CD14-positive monocyte (primary cell): ENCODE measurements around the gene TGFB2. TPM values are rescaled to one million over a fixed set of nuclear protein-coding genes. Genes with fewer than 3 reads are reported as not detected.

Experiments
- DNase-seq, 3 donors: peaks; one replicate each; pipeline ENCODE4 v3.0.0-alpha.2; 2011 to 2022
- H2AFZ ChIP-seq: 2 replicates; pipeline ENCODE4 v1.6.0; 2012; ENCODE audit warnings: mild to moderate bottlenecking, low read depth, low read length, inconsistent platforms; ENCODE audit not compliant: insufficient read depth, poor library complexity, severe bottlenecking
- H3K27ac ChIP-seq, 2 donors: 1 replicate in 1 of 2; 2 replicates in 1 of 2; pipeline ENCODE4 v1.5.1; 2012 to 2013; ENCODE audit warnings: low read length in 2 of 2, control low read depth in 1 of 2, inconsistent platforms in 1 of 2, low read depth in 1 of 2, mild to moderate bottlenecking in 1 of 2
- H3K27me3 ChIP-seq, 2 donors: one replicate each; pipeline versions ENCODE4 v1.6.0 to v1.6.1; 2011 to 2013; ENCODE audit warnings: low read length in 2 of 2; ENCODE audit not compliant: control insufficient read depth in 2 of 2, insufficient read depth in 2 of 2
- H3K36me3 ChIP-seq, 2 donors: replicated peaks in 1 of 2; 1 replicate in 1 of 2; 2 replicates in 1 of 2; pipeline versions ENCODE4 v1.5.1 to v1.6.1; 2012 to 2013; ENCODE audit warnings: low read length in 2 of 2, control low read depth in 1 of 2, inconsistent platforms in 1 of 2, mild to moderate bottlenecking in 1 of 2; ENCODE audit not compliant: insufficient read depth in 2 of 2, control insufficient read depth in 1 of 2
- H3K4me1 ChIP-seq, 2 donors: 1 replicate in 1 of 2; 2 replicates in 1 of 2; pipeline versions ENCODE4 v1.5.1 to v1.6.1; 2012 to 2013; ENCODE audit warnings: low read length in 2 of 2, control low read depth in 1 of 2, inconsistent platforms in 1 of 2, mild to moderate bottlenecking in 1 of 2, moderate library complexity in 1 of 2; ENCODE audit not compliant: insufficient read depth in 2 of 2, control insufficient read depth in 1 of 2
- H3K4me2 ChIP-seq: replicated peaks from 2 replicates; pipeline ENCODE3; 2012; ENCODE audit warnings: low read length, moderate library complexity, mild to moderate bottlenecking; ENCODE audit not compliant: poor library complexity, severe bottlenecking; ENCODE audit errors: extremely low read depth
- H3K4me3 ChIP-seq, 3 experiments: fragments of 200-600 bp in 1 of 3; sonication (generic) in 1 of 3; replicated peaks in 1 of 3; 1 replicate in 2 of 3; 2 replicates in 1 of 3; pipeline ENCODE4 v1.5.1; 2011 to 2013; ENCODE audit warnings: low read length in 3 of 3, mild to moderate bottlenecking in 3 of 3, control low read depth in 2 of 3, low read depth in 2 of 3, inconsistent platforms in 1 of 3, moderate library complexity in 1 of 3
- H3K79me2 ChIP-seq: 2 replicates; pipeline ENCODE4 v1.6.0; 2012; ENCODE audit warnings: mild to moderate bottlenecking, control low read depth, inconsistent platforms, low read length, moderate library complexity; ENCODE audit not compliant: insufficient read depth
- H3K9ac ChIP-seq: 2 replicates; pipeline ENCODE4 v1.6.0; 2017; ENCODE audit warnings: low read length, mild to moderate bottlenecking; ENCODE audit not compliant: insufficient read depth, poor library complexity, severe bottlenecking
- H3K9me3 ChIP-seq, 2 donors: replicated peaks in 1 of 2; 1 replicate in 1 of 2; 2 replicates in 1 of 2; pipeline versions ENCODE4 v1.5.1 to v1.6.1; 2012 to 2013; ENCODE audit warnings: low read length in 2 of 2, control low read depth in 1 of 2; ENCODE audit not compliant: control insufficient read depth in 1 of 2, insufficient read depth in 1 of 2
- H4K20me1 ChIP-seq: 2 replicates; pipeline ENCODE4 v1.6.0; 2012; ENCODE audit warnings: mild to moderate bottlenecking, low read length, control low read depth, moderate library complexity; ENCODE audit not compliant: insufficient read depth
- H3K27ac Mint-ChIP-seq, 7 donors: one replicate each; pipeline ENCODE4 v1.8.0; 2020; ENCODE audit warnings: mild to moderate bottlenecking in 7 of 7, mixed read lengths in 7 of 7, moderate library complexity in 6 of 7, inconsistent platforms in 2 of 7
- H3K27me3 Mint-ChIP-seq, 3 donors: one replicate each; pipeline ENCODE4 v1.8.0; 2021 to 2022; ENCODE audit warnings: low read depth in 3 of 3, mild to moderate bottlenecking in 3 of 3, mixed read lengths in 3 of 3, moderate library complexity in 3 of 3, inconsistent platforms in 1 of 3
- H3K36me3 Mint-ChIP-seq, 2 donors: one replicate each; pipeline ENCODE4 v1.8.0; 2020; ENCODE audit warnings: mixed read lengths in 2 of 2, inconsistent platforms in 1 of 2, mild to moderate bottlenecking in 1 of 2
- H3K4me1 Mint-ChIP-seq: one replicate; pipeline ENCODE4 v1.8.0; 2020; ENCODE audit warnings: mild to moderate bottlenecking, mixed read lengths
- H3K4me3 Mint-ChIP-seq, 2 donors: one replicate each; pipeline ENCODE4 v1.8.0; 2020; ENCODE audit warnings: mild to moderate bottlenecking in 2 of 2, mixed read lengths in 2 of 2, moderate library complexity in 1 of 2
- H3K9me3 Mint-ChIP-seq, 7 donors: one replicate each; pipeline ENCODE4 v1.8.0; 2020 to 2022; ENCODE audit warnings: mixed read lengths in 7 of 7, mild to moderate bottlenecking in 6 of 7, moderate library complexity in 6 of 7, inconsistent platforms in 2 of 7
- CTCF ChIP-seq: fragments of 200-600 bp; IDR thresholded peaks from one replicate; pipeline ENCODE4 v1.8.0; 2022; ENCODE audit warnings: antibody characterized with exemption, mild to moderate bottlenecking
- WGBS: methylation state at CpG from one replicate; pipeline ENCODE4 v1.1.5; 2013; ENCODE audit warnings: missing lambda C conversion rate; ENCODE audit not compliant: insufficient coverage; 5-methylcytosine and 5-hydroxymethylcytosine counted together
- intact Hi-C, 2 donors: fragments of 100-400 bp; cut with micrococcal nuclease; formaldehyde crosslinking; loops; one replicate each; pipeline versions ENCODE4 v1.15.0 to v1.15.1; 2023
- polyA plus RNA-seq, 3 donors: library from polyadenylated mRNA; depleted of rRNA in 1 of 3; unstranded in 2 of 3; stranded (reverse) in 1 of 3; fragments of 300-500 nt in 2 of 3; fragments of >200 nt in 1 of 3; fragmentation: Illumina TruSeq in 2 of 3; gene quantifications; 1 replicate in 2 of 3; 2 replicates in 1 of 3; pipeline ENCODE4 v1.2.3, GENCODE V29; 2012 to 2021

The TGFB2 gene
- polyA plus RNA-seq, 3 donors, result 0.01 TPM; not detected in 2

GRCh38 chr1:218459878-218460711, 115.0 kb downstream of the TGFB2 start:
- TF ChIP-seq CTCF, result no peak
- no peak overlapping the region for H3K4me2 ChIP-seq
- peaks cover 39% of the 10 kb centered on the region for H3K4me1 Mint-ChIP-seq
- H3K9ac ChIP-seq, result no peak overlapping the region
- H3K4me3 Mint-ChIP-seq, result peak overlapping the region in 1 of 2 donors; percentile 52
- no peaks in the 10 kb centered on the region for H3K36me3 Mint-ChIP-seq
- no peaks in the 10 kb centered on the region for H3K79me2 ChIP-seq
- 74% methylated on average over 3 of the region's 6 CpGs for WGBS
- H3K27me3 ChIP-seq, result no peaks in the 10 kb centered on the region
- H3K27ac Mint-ChIP-seq, result peak overlapping the region in 5 of 7 donors; percentile 28 to 58 (median 42)
- no peaks in the 10 kb centered on the region for H3K36me3 ChIP-seq
- H4K20me1 ChIP-seq, result no peaks in the 10 kb centered on the region
- intact Hi-C loops, result no loop called here
- H3K9me3 ChIP-seq, result no peaks in the 10 kb centered on the region
- peaks cover 0 to 5% (median 0%) of the 10 kb centered on the region in 7 donors for H3K9me3 Mint-ChIP-seq
- H2AFZ ChIP-seq, result no peak overlapping the region
- H3K4me1 ChIP-seq, result peaks cover 31 to 42% of the 10 kb centered on the region in 2 donors
- H3K27ac ChIP-seq, result no peak overlapping the region
- peak in 2 of 3 donors; percentile 11 to 45 for DNase-seq
- H3K4me3 ChIP-seq, result no peak overlapping the region
- peaks cover 2% of the 10 kb centered on the region in 3 donors for H3K27me3 Mint-ChIP-seq

- H3K4me1 Mint-ChIP-seq, result peaks cover 38% of the 10 kb centered on the region
- Histone ChIP-seq H3K4me1 (peaks cover 31 to 42% of the 10 kb centered on the region in 2 donors), H3K9me3 (no peaks in the 10 kb centered on the region), H3K79me2 (no peaks in the 10 kb centered on the region), H2AFZ (no peak overlapping the region), H3K27me3 (no peaks in the 10 kb centered on the region), H4K20me1 (no peaks in the 10 kb centered on the region), H3K9ac (no peak overlapping the region), H3K4me3 (no peak overlapping the region), H3K27ac (no peak overlapping the region), H3K4me2 (no peak overlapping the region), H3K36me3 (no peaks in the 10 kb centered on the region)
- no peaks in the 10 kb centered on the region for H3K36me3 Mint-ChIP-seq
- H3K4me3 Mint-ChIP-seq, result no peak overlapping the region
- peaks cover 0 to 4% (median 0%) of the 10 kb centered on the region in 7 donors for H3K9me3 Mint-ChIP-seq
- H3K27ac Mint-ChIP-seq, result no peak overlapping the region
- no peak for TF ChIP-seq CTCF
- intact Hi-C loops, result no loop called here
- H3K27me3 Mint-ChIP-seq, result peaks cover 0 to 2% (median 2%) of the 10 kb centered on the region in 3 donors
- WGBS, result no CpG with 5 or more reads among the region's 1 CpG
- DNase-seq, result no peak
These were observed 116.2 kb downstream of the TGFB2 start for GRCh38 chr1:218461351-218461750.
